SK-N-SH (cell line): ENCODE measurements around the gene TTLL7. TPM values are rescaled to one million over a fixed set of nuclear protein-coding genes. Genes with fewer than 3 reads are reported as not detected.

Source experiments
- CTCF ChIA-PET: fragments of 300-600, 350-600 bp; formaldehyde crosslinking; extraction: SDS; loops from one replicate; lab custom pipeline; 2021; lab: Yijun Ruan, JAX
- POLR2A ChIA-PET: fragments of 350-600 bp; sonication (Branson Sonifier 250); formaldehyde crosslinking; extraction: SDS; loops from one replicate; lab custom pipeline; 2020; ENCODE audit warnings: antibody characterized with exemption, inconsistent platforms; lab: Yijun Ruan, JAX
- DNase-seq: peaks from one replicate; pipeline ENCODE4 v3.0.0; 2012
- H2AFZ ChIP-seq: fragments of 200-600 bp; sonication (generic); 2 replicates; pipeline ENCODE4 v1.8.1; 2016; ENCODE audit warnings: antibody characterized with exemption, mild to moderate bottlenecking, low read depth
- H3F3A ChIP-seq: fragments of 200-600 bp; sonication (generic); replicated peaks from 2 replicates; pipeline ENCODE3; 2016; ENCODE audit warnings: antibody characterized with exemption, mild to moderate bottlenecking; ENCODE audit not compliant: insufficient read depth
- H3K27ac ChIP-seq, 2 experiments: fragments of 200-500 bp in 1 of 2; fragments of 200-600 bp in 1 of 2; sonication (Bioruptor generic) in 1 of 2; sonication (generic), shearing (Covaris generic) in 1 of 2; 2 replicates each; pipeline versions ENCODE4 v1.5.1 to v1.6.1; 2014 to 2016; ENCODE audit warnings: low read depth in 2 of 2, inconsistent platforms in 1 of 2, low read length in 1 of 2, mild to moderate bottlenecking in 1 of 2, mixed read lengths in 1 of 2
- H3K27me3 ChIP-seq: fragments of 200-600 bp; sonication (generic), shearing (Covaris generic); 2 replicates; pipeline ENCODE4 v1.6.1; 2016; ENCODE audit warnings: mixed run types; ENCODE audit not compliant: insufficient read depth
- H3K36me3 ChIP-seq, 2 experiments: fragments of 200-500 bp in 1 of 2; fragments of 200-600 bp in 1 of 2; sonication (Bioruptor generic) in 1 of 2; sonication (generic) in 1 of 2; replicated peaks in 1 of 2; 2 replicates each; pipeline versions ENCODE3 to v1.5.1; 2014 to 2016; ENCODE audit warnings: low read length in 1 of 2, mild to moderate bottlenecking in 1 of 2; ENCODE audit not compliant: insufficient read depth in 2 of 2, control insufficient read depth in 1 of 2
- H3K4me1 ChIP-seq, 2 experiments: fragments of 200-500 bp in 1 of 2; fragments of 200-600 bp in 1 of 2; sonication (Bioruptor generic) in 1 of 2; sonication (generic), shearing (Covaris generic) in 1 of 2; 2 replicates each; pipeline versions ENCODE4 v1.5.1 to v1.6.1; 2014 to 2016; ENCODE audit warnings: low read depth in 1 of 2, low read length in 1 of 2, mixed run types in 1 of 2; ENCODE audit not compliant: insufficient read depth in 2 of 2, control insufficient read depth in 1 of 2
- H3K4me2 ChIP-seq: fragments of 200-600 bp; sonication (generic), shearing (Covaris generic); 2 replicates; pipeline ENCODE4 v1.6.1; 2017; ENCODE audit warnings: mixed run types
- H3K4me3 ChIP-seq, 2 experiments: fragments of 200-500 bp in 1 of 2; fragments of 200-600 bp in 1 of 2; sonication (Bioruptor generic) in 1 of 2; sonication (generic), shearing (Covaris generic) in 1 of 2; 2 replicates each; pipeline versions ENCODE4 v1.5.1 to v1.8.1; 2014 to 2016; ENCODE audit warnings: low read depth in 2 of 2, inconsistent platforms in 1 of 2, low read length in 1 of 2, mild to moderate bottlenecking in 1 of 2, mixed read lengths in 1 of 2, moderate library complexity in 1 of 2
- H3K79me2 ChIP-seq: fragments of 200-600 bp; sonication (generic); 2 replicates; pipeline ENCODE4 v1.8.1; 2017; ENCODE audit warnings: mild to moderate bottlenecking; ENCODE audit not compliant: insufficient read depth
- H3K9ac ChIP-seq: fragments of 200-600 bp; sonication (generic); 2 replicates; pipeline ENCODE4 v1.6.1; 2017; ENCODE audit warnings: mixed run types
- H3K9me2 ChIP-seq: fragments of 200-600 bp; sonication (generic); 2 replicates; pipeline ENCODE4 v1.6.1; 2017; ENCODE audit warnings: mixed run types
- H3K9me3 ChIP-seq: fragments of 200-600 bp; sonication (generic); 2 replicates; pipeline ENCODE4 v1.6.1; 2017; ENCODE audit warnings: mixed run types, mild to moderate bottlenecking, moderate library complexity
- H4K20me1 ChIP-seq: fragments of 200-600 bp; sonication (generic); 2 replicates; pipeline ENCODE4 v1.6.1; 2017; ENCODE audit warnings: mild to moderate bottlenecking, mixed run types; ENCODE audit not compliant: insufficient read depth
- EP300 ChIP-seq, 2 experiments: IDR thresholded peaks; 2 replicates each; pipeline versions ENCODE4 v1.4.0 to v1.6.1; 2012; ENCODE audit warnings: borderline replicate concordance in 1 of 2, low read depth in 1 of 2, low read length in 1 of 2
- FOSL2 ChIP-seq: IDR thresholded peaks from 2 replicates; pipeline ENCODE4 v1.4.0; 2012; ENCODE audit warnings: low read depth, mild to moderate bottlenecking, moderate library complexity, borderline replicate concordance
- GABPA ChIP-seq: IDR thresholded peaks from 2 replicates; pipeline ENCODE4 v1.4.0; 2012; ENCODE audit warnings: low read depth, mild to moderate bottlenecking
- GATA2 ChIP-seq: sonication (generic); formaldehyde crosslinking; IDR thresholded peaks from 2 replicates; pipeline ENCODE4 v1.5.0; 2020; ENCODE audit warnings: mild to moderate bottlenecking, missing genetic modification reagents
- JUND ChIP-seq: IDR thresholded peaks from 2 replicates; pipeline ENCODE4 v1.4.0; 2012
- NFIC ChIP-seq: IDR thresholded peaks from 2 replicates; pipeline ENCODE4 v1.4.0; 2012; ENCODE audit warnings: borderline replicate concordance
- NRF1 ChIP-seq: IDR thresholded peaks from 2 replicates; pipeline ENCODE4 v1.6.1; 2012; ENCODE audit warnings: low read depth, mild to moderate bottlenecking, low read length
- RFX5 ChIP-seq: IDR thresholded peaks from 2 replicates; pipeline ENCODE4 v1.6.1; 2012; ENCODE audit warnings: mild to moderate bottlenecking, improper control_type of control experiment, low read length
- RXRA ChIP-seq: IDR thresholded peaks from 2 replicates; pipeline ENCODE4 v1.4.0; 2012; ENCODE audit warnings: low read depth, mild to moderate bottlenecking, borderline replicate concordance
- WGBS: methylation state at CpG from one replicate; pipeline ENCODE4 v1.1.6; 2017; ENCODE audit warnings: low lambda C conversion rate; 5-methylcytosine and 5-hydroxymethylcytosine counted together
- polyA plus RNA-seq, 3 experiments: library from polyadenylated mRNA; depleted of rRNA; stranded (reverse); fragments of >200 nt; gene quantifications; 2 replicates each; pipeline ENCODE4 v1.2.3, GENCODE V29; 2012
- TF ChIP-seq, protein P1 (sequence below): fragments of 150-350 bp; IDR thresholded peaks from 2 replicates; pipeline ENCODE4 v1.6.1; 2016; ENCODE audit warnings: mild to moderate bottlenecking, low read depth, low read length
- TF ChIP-seq, protein P2 (sequence below): fragments of 150-350 bp; IDR thresholded peaks from 2 replicates; pipeline ENCODE4 v1.6.1; 2017; ENCODE audit warnings: antibody characterized with exemption, low read length, low read depth, borderline replicate concordance
- TF ChIP-seq, protein P3 (sequence below): IDR thresholded peaks from 2 replicates; pipeline ENCODE4; 2012
- TF ChIP-seq, protein P4 (sequence below): IDR thresholded peaks from 2 replicates; pipeline ENCODE4 v1.6.1; 2012; ENCODE audit warnings: mild to moderate bottlenecking, low read depth, low read length, moderate library complexity

TTLL7 gene
- polyA plus RNA-seq, 1 of the 3 experiments (the other 2 are of a cell fraction): 7.3 TPM

DNA sequence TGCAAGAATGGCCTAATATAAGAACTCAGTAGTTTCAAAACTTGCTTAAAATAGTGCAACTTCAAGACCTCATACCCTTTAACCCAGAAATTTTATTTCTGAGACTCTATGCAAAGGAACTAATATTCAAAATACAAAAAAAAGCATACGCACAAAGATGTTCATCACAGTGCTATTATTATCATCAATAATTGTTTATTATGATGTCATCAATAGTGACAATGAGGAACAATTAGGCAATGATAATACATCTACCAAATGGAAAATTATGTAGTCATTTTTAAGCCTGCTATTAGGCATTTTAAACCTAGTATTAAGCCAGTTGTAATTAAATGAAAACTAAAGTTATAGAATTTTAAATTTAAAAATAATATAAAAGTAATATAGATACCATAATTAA is 3.3 kb downstream of the TTLL7 start (continued):
- TF ChIP-seq, protein P1, sequence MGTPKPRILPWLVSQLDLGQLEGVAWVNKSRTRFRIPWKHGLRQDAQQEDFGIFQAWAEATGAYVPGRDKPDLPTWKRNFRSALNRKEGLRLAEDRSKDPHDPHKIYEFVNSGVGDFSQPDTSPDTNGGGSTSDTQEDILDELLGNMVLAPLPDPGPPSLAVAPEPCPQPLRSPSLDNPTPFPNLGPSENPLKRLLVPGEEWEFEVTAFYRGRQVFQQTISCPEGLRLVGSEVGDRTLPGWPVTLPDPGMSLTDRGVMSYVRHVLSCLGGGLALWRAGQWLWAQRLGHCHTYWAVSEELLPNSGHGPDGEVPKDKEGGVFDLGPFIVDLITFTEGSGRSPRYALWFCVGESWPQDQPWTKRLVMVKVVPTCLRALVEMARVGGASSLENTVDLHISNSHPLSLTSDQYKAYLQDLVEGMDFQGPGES: no peak
- no peak for TF ChIP-seq RXRA
- no peak for TF ChIP-seq JUND
- TF ChIP-seq EP300 (IDR thresholded peaks at IDR 0.05; ENCODE audit: borderline replicate concordance in 1 of 2, low read depth in 1 of 2, low read length in 1 of 2): no peak
- TF ChIP-seq GABPA: no peak

DNA sequence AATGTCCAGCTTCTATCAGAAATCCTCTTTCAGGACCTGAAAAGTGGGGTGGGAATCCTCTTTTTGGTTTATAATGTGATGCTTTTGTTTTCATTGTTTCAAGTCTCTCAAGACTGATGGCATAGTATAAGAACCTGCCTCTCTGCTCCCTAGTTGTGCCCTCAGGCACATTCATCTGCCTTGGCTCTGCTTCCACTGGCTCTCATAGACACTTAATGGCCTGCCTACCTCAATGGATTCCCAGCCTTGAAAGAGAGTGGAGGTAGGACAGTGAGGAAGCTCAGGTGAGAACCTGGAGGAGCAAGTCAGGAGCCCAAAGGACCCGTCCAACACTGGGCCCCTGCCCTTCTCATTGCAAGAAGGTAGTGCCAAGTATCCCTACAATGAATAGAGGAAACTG is 4.8 kb downstream of the TTLL7 start:
- Histone ChIP-seq H3K4me2 (no peak overlapping the region), H3F3A (peaks cover 15% of the 10 kb centered on the region), H3K27me3 (no peaks in the 10 kb centered on the region), H3K4me1 (no peaks in the 10 kb centered on the region; a peak in 2 of 4 replicates), H3K79me2 (peaks cover 13% of the 10 kb centered on the region), H3K27ac (no peak overlapping the region), H4K20me1 (no peaks in the 10 kb centered on the region), H3K9ac (no peak overlapping the region), H3K4me3 (no peak overlapping the region), H3K9me2 (no peaks in the 10 kb centered on the region), H2AFZ (no peak overlapping the region), H3K36me3 (no peaks in the 10 kb centered on the region), H3K9me3 (no peaks in the 10 kb centered on the region)
- TF ChIP-seq, protein P2, sequence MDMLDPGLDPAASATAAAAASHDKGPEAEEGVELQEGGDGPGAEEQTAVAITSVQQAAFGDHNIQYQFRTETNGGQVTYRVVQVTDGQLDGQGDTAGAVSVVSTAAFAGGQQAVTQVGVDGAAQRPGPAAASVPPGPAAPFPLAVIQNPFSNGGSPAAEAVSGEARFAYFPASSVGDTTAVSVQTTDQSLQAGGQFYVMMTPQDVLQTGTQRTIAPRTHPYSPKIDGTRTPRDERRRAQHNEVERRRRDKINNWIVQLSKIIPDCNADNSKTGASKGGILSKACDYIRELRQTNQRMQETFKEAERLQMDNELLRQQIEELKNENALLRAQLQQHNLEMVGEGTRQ: no peak
- TF ChIP-seq JUND (no peak), NRF1 (no peak), RFX5 (no peak), GATA2 (no peak), NFIC (no peak), FOSL2 (no peak)
- TF ChIP-seq, protein P3, sequence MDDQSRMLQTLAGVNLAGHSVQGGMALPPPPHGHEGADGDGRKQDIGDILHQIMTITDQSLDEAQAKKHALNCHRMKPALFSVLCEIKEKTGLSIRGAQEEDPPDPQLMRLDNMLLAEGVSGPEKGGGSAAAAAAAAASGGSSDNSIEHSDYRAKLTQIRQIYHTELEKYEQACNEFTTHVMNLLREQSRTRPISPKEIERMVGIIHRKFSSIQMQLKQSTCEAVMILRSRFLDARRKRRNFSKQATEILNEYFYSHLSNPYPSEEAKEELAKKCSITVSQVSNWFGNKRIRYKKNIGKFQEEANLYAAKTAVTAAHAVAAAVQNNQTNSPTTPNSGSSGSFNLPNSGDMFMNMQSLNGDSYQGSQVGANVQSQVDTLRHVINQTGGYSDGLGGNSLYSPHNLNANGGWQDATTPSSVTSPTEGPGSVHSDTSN: no peak
- TF ChIP-seq, protein P4, sequence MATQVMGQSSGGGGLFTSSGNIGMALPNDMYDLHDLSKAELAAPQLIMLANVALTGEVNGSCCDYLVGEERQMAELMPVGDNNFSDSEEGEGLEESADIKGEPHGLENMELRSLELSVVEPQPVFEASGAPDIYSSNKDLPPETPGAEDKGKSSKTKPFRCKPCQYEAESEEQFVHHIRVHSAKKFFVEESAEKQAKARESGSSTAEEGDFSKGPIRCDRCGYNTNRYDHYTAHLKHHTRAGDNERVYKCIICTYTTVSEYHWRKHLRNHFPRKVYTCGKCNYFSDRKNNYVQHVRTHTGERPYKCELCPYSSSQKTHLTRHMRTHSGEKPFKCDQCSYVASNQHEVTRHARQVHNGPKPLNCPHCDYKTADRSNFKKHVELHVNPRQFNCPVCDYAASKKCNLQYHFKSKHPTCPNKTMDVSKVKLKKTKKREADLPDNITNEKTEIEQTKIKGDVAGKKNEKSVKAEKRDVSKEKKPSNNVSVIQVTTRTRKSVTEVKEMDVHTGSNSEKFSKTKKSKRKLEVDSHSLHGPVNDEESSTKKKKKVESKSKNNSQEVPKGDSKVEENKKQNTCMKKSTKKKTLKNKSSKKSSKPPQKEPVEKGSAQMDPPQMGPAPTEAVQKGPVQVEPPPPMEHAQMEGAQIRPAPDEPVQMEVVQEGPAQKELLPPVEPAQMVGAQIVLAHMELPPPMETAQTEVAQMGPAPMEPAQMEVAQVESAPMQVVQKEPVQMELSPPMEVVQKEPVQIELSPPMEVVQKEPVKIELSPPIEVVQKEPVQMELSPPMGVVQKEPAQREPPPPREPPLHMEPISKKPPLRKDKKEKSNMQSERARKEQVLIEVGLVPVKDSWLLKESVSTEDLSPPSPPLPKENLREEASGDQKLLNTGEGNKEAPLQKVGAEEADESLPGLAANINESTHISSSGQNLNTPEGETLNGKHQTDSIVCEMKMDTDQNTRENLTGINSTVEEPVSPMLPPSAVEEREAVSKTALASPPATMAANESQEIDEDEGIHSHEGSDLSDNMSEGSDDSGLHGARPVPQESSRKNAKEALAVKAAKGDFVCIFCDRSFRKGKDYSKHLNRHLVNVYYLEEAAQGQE: no peak
- ChIA-PET CTCF (interaction anchor here (0.9 to 1.1 kb wide), 2 partner anchors 9 to 62 kb away, joined by 3 to 4 read pairs; no protein-coding TSS in a partner anchor), POLR2A (no interaction called here)
- DNase-seq: no peak
- WGBS: 75% methylated on average over 1 of the region's 1 CpG
